GM18498 (cell line): ENCODE results near the gene ALPG.
"Not testable (repeated sequence)": the region's sequence is repeated elsewhere in the genome, so short reads cannot be mapped to it uniquely, and the experiment has no call there.

ENCODE experiments used
- ATAC-seq: cut with Tn5 transposase; IDR thresholded peaks from one replicate; pipeline ENCODE4 v1.9.1; 2021; ENCODE audit warnings: mild to moderate bottlenecking, moderate library complexity; ENCODE audit not compliant: unreplicated experiment

The ALPG gene

GRCh38 chr2:232394431-232394830 is 12.2 kb upstream of the ALPG start:
- ATAC-seq: not testable (repeated sequence)

DNA sequence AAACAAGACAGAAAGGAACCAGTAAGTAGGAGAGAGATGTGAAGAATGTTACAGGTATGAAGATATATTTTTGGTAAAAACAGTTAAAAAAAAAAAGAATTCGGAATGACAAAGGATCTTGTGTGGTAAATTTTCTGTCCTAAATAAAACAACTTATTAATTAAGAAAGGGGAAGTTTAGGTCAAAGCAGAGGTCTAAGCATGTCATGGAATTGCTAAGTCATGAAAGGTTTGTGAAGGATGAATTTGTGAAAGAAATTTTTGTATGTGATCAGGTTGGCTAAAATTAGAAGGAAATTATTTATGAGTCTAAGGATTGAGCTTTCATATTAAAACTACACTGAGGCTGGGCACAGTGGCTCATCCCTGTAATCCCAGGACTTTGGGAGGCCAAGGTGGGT is 11.1 kb upstream of the ALPG start:
- no peak for ATAC-seq

GRCh38 chr2:232396683-232397082 is 10.0 kb upstream of the ALPG start:
- ATAC-seq: no peak

DNA sequence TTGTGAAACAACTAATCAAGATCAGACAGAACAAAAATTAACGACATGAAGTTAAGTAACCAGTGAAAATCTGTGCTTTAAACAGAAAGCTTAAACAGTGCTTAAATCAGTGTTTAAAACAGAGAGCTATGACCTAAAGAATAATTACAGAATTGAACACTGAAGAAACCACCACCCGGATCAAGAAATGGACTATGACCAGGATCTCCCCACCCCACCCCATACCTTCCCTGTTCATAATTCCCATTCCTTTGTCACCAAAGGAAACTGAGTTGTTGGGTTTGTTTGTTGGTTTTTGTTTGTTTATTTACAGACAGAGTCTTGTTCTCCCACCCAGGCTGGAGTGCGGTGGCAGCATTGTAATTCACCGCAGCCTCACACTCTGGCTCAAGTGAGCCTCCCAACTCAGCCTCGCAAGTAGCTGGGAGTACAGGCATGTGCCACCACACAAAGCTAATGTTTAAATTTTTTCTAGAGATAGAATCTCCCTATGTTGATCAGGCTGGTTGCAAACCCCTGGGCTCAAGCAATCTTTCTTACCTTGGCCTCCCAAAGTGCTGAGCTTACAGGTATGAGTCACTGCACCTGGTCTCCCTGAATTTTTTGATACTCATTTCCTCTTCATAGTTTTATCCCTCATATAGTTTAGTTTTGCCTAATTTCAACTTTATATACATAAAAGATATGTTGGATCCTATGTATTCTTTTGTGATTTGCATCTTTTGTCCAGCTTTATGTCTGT is 8.2 kb upstream of the ALPG start:
- no peak for ATAC-seq

- no peak for ATAC-seq
Observed at GRCh38 chr2:232400256-232401015, 6.2 kb upstream of the ALPG start.

GRCh38 chr2:232402518-232402917 is 4.1 kb upstream of the ALPG start:
- ATAC-seq: no peak

DNA sequence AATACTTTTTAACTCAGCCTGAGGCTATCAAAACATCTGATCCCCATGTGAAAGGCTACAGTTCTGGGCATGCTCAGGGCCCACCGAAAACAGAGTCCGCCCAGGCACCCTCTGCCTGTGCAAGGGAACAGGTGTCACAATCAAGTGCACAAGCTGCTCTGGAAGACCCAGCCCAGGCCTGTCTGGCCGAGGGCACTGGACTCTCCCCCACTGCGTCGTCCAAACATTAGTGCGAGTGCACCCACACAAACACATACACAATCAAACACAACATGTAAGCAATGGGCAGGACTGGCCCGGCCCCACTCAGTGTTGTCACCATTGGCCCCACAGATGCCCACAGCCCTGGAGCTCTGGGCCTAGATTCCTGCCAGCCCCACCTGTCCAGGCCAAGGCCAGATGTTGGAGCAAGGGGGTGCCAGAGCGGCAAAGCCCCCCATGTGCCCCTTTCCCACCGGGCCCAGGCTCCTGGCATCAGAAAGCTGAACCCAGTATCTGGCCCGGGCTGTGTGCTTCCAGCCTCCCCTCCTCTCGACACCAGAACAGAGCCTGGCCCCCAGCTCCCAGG is 617 bp upstream of the ALPG start:
- no peak for ATAC-seq

- not testable (repeated sequence) for ATAC-seq
Observed at GRCh38 chr2:232407428-232408150, 945 bp downstream of the ALPG start.

- not testable (repeated sequence) for ATAC-seq
Observed at GRCh38 chr2:232408269-232408668, 1.6 kb downstream of the ALPG start.

- not testable (repeated sequence) for ATAC-seq
Observed at GRCh38 chr2:232409617-232410016, 3.0 kb downstream of the ALPG start.

GRCh38 chr2:232410238-232410900 is 3.7 kb downstream of the ALPG start:
- no peak for ATAC-seq

- ATAC-seq: no peak
Observed at GRCh38 chr2:232411901-232412629, 5.4 kb downstream of the ALPG start.

DNA sequence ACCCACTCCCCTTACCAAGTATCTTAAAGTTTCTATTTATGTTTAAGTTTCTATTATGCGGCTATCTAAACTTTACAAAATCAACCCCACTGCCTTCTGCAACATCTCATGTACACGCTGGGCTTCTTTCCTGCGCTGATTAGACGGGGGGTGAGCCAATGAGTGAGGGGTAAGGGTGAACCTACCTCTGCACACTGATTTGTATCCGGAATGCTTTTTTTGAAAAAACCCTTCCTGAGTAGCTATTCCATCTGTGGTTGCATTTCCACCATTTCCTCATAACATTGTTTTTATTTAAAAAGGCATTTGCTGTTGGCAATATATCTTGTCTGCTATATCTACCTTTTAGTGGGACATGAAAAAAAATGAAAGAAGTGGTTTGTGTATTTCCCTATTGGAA is 6.3 kb downstream of the ALPG start:
- ATAC-seq: no peak

GRCh38 chr2:232415138-232415690 is 8.6 kb downstream of the ALPG start:
- no peak for ATAC-seq

- no peak for ATAC-seq
Observed at GRCh38 chr2:232415736-232416520, 9.3 kb downstream of the ALPG start.

DNA sequence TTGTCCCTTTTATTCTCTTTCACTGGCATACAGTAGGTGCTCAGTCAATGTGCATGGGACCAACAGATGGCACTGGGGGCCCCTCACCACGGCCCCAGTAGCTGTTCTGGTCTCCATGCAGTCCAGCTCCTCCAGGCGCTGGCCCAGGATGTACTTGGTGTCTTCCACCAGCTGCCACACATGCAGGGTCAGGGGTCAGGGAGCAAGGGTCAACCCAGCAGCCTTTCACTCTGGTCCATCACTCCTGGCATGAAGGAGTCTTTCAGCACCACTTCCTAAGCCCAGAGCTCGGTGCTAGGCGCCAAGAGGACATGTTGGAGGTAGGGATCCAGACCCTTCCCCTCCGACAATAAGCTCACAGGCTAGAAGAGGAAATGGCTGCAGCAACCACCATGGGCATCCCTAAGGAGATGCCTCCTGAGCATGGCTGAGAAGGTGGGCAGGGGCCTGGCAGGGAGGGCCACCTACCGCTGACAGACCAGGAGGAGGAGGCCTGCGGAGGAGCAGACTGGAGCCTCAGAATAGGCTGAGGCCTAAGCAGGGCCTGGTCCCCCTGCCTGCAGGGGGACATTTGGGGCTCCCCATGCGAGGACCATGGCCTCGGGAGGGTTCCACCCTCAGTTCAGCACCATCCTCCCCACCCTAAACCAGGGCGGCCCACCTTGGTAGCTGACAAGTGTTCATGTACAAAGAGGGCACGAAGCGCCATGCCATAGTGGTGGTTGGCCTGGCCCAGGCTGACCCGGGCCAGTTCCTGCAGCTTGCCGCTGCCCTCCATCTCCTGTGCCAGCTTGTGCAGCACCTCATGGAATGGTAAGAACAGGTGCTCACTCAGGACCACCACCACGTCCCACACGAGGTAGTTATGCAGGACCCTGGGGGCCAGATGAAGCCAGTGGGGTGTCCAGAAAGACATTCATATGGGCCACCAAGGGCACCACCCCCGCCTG is 10.2 kb downstream of the ALPG start:
- ATAC-seq: no peak

DNA sequence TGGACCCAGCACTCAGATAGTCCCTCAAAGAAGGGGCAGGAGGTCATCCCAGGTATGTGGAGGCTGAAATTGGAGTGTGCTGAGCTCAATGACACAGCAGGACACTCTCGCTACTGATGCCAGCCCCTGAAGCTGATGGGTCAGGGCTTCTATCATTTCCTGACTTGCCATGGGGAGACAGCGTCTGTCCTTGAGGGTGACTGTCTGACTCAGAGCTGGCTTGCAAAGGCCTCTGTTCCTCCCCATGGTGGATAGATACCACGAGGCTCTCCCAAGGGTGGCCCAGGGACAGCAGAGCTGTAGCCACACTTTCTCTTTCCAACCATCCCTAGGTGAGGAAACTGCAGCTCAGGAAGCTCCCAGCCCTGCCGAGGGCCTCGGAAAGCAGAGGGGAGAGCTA is 10.8 kb downstream of the ALPG start:
- no peak for ATAC-seq

- ATAC-seq: no peak
Observed at GRCh38 chr2:232418056-232418455, 11.4 kb downstream of the ALPG start.
